DOHH2 (cell line): ENCODE results near the gene LDLRAD4.

Source experiments
- CTCF ChIP-seq: fragments of 200-600 bp; sonication (generic); IDR thresholded peaks from one replicate; pipeline ENCODE4 v1.5.1; 2014; ENCODE audit warnings: antibody characterized with exemption, mild to moderate bottlenecking, low read depth, low read length; ENCODE audit not compliant: poor library complexity, severe bottlenecking
- EZH2phosphoT487 ChIP-seq: fragments of 200-600 bp; sonication (generic); IDR thresholded peaks from 2 replicates; pipeline ENCODE4 v1.6.1; 2017; ENCODE audit warnings: borderline replicate concordance, mild to moderate bottlenecking, antibody characterized with exemption, low read length, moderate library complexity, mixed read lengths

DNA sequence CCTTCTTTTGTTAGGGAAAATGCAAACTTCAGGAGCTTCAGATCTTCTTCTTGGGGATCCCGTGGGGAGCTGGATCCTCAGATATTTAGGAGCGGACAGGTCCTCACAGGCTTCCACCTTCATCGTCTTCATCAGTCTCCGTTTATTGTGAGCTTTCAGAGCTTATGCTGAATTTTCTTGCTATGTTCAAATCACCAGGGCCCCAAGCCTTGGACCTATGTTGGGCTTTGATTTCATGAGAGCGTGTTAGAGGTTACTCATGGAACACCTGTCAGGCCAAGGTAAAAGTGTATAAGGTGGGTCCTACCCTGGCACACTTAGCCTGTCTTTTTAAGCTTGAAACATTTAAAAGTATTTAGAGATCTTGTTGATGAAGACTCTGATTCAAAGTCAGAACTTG is 294.9 kb downstream of the LDLRAD4 start:
- no peak for TF ChIP-seq CTCF
- no peak for TF ChIP-seq EZH2phosphoT487
